Caco-2 (cell line): ENCODE data around the gene PIGV. TPM values are rescaled to one million over a fixed set of nuclear protein-coding genes. Genes with fewer than 3 reads are reported as not detected.

ENCODE experiments used
- BruUV-seq: library from RNA; stranded (reverse); fragments of 400-500 nt; replicated peaks from 2 replicates; lab custom pipeline; 2021; lab: Mats Ljungman, UMichigan
- CTCF ChIA-PET: fragments of 300-600 bp; sonication (Branson Sonifier 250); formaldehyde crosslinking; loops from one replicate; lab custom pipeline; 2022; ENCODE audit warnings: antibody characterized with exemption; lab: Charles Lee
- POLR2A ChIA-PET: fragments of 300-600 bp; sonication (Branson Sonifier 250); formaldehyde crosslinking; loops from one replicate; lab custom pipeline; 2022; ENCODE audit warnings: antibody characterized with exemption; lab: Charles Lee
- DNase-seq, 2 experiments: peaks; one replicate each; pipeline versions ENCODE4 v3.0.0 to v3.0.0-alpha.2; 2020 to 2022
- H3K27me3 ChIP-seq: replicated peaks from 2 replicates; pipeline ENCODE4 v1.6.0; 2011; ENCODE audit warnings: low read length; ENCODE audit not compliant: control insufficient read depth, insufficient read depth
- H3K36me3 ChIP-seq: 2 replicates; pipeline ENCODE4 v1.5.1; 2011; ENCODE audit warnings: low read length; ENCODE audit not compliant: control insufficient read depth, insufficient read depth
- H3K4me1 ChIP-seq: fragments of 250-450 bp; sonication (Bioruptor Pico); 2 replicates; pipeline ENCODE4 v1.5.1; 2020; ENCODE audit warnings: mild to moderate bottlenecking
- H3K4me3 ChIP-seq: 2 replicates; pipeline ENCODE4 v1.5.1; 2011; ENCODE audit warnings: low read depth, mild to moderate bottlenecking, control low read depth, low read length
- H3K9me3 ChIP-seq: fragments of 250-450 bp; sonication (Bioruptor Pico); 2 replicates; pipeline ENCODE4 v1.5.1; 2020; ENCODE audit warnings: mild to moderate bottlenecking, moderate library complexity
- H3K27ac Mint-ChIP-seq: one replicate; pipeline ENCODE4 v1.8.0; 2022; ENCODE audit warnings: mixed read lengths; ENCODE audit not compliant: unreplicated experiment
- H3K27me3 Mint-ChIP-seq: one replicate; pipeline ENCODE4 v1.8.0; 2022; ENCODE audit warnings: mixed read lengths; ENCODE audit not compliant: insufficient read depth, unreplicated experiment
- H3K36me3 Mint-ChIP-seq: one replicate; pipeline ENCODE4 v1.8.0; 2022; ENCODE audit warnings: mild to moderate bottlenecking, mixed read lengths; ENCODE audit not compliant: insufficient read depth, unreplicated experiment
- H3K4me1 Mint-ChIP-seq: one replicate; pipeline ENCODE4 v1.8.0; 2022; ENCODE audit warnings: low read depth, mixed read lengths; ENCODE audit not compliant: unreplicated experiment
- H3K4me3 Mint-ChIP-seq: one replicate; pipeline ENCODE4 v1.8.0; 2022; ENCODE audit warnings: mild to moderate bottlenecking, moderate library complexity, mixed read lengths; ENCODE audit not compliant: unreplicated experiment
- H3K9me3 Mint-ChIP-seq: one replicate; pipeline ENCODE4 v1.8.0; 2022; ENCODE audit warnings: mixed read lengths; ENCODE audit not compliant: unreplicated experiment
- CTCF ChIP-seq, 2 experiments: fragments of 200-600 bp in 1 of 2; IDR thresholded peaks; 1 replicate in 1 of 2; 2 replicates in 1 of 2; pipeline versions ENCODE4 v1.5.1 to v1.8.0; 2011 to 2022; ENCODE audit warnings: antibody characterized with exemption in 1 of 2, control low read depth in 1 of 2, inconsistent platforms in 1 of 2, low read depth in 1 of 2, low read length in 1 of 2, mild to moderate bottlenecking in 1 of 2, moderate library complexity in 1 of 2; ENCODE audit not compliant: insufficient read depth in 1 of 2, severe bottlenecking in 1 of 2, unreplicated experiment in 1 of 2
- intact Hi-C: fragments of 100-400 bp; cut with micrococcal nuclease; formaldehyde crosslinking; loops from one replicate; pipeline ENCODE4 v1.10.0; 2022; ENCODE audit not compliant: unreplicated experiment
- total RNA-seq: library from RNA; stranded (reverse); gene quantifications from 2 replicates; pipeline ENCODE4 v1.2.3, GENCODE V29; 2022

PIGV gene
- total RNA-seq, 1 experiment from 2014 or later: 10.0 TPM

- H3K4me3 ChIP-seq: no peak overlapping the region
Measured at GRCh38 chr1:26814893-26815292, 27.1 kb downstream of the PIGV start.

DNA sequence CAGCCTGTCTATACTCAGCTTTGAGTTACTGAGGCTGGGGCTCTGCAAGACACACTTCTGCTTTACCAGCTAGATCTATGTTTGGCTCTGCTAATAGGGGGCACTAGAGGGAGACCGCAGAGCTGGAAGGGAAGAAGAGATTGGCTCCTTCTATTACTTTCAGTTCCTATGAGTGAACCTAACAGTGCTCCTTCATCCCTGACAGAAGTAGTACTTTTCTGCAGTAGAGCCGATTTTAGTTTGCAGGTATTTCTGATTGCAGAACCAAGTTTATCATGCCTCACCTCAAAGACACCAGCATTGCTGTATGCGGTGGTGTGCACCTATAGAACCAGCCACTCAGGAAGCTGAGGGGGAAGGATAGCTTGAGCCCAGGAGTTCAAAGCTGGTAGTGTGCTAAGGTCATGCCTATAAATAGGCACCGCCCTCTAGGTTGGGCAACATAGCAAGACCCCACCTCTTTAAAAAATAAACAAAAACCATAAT, 33.1 kb downstream of the PIGV start:
- H3K4me1 ChIP-seq: peaks cover 15% of the 10 kb centered on the region
- H3K27ac Mint-ChIP-seq: no peak overlapping the region
- no peak for TF ChIP-seq CTCF (IDR thresholded peaks at IDR 0.05; ENCODE audit: insufficient read depth in 1 of 2, low read depth in 1 of 2, low read length in 1 of 2, severe bottlenecking in 1 of 2, unreplicated experiment in 1 of 2)
- BruUV-seq: no TSS peak
- H3K36me3 Mint-ChIP-seq: peaks cover 4% of the 10 kb centered on the region
- H3K27me3 Mint-ChIP-seq: no peaks in the 10 kb centered on the region
- no peaks in the 10 kb centered on the region for H3K9me3 Mint-ChIP-seq
- no peak for DNase-seq
- no peaks in the 10 kb centered on the region for H3K36me3 ChIP-seq
- ChIA-PET CTCF (interaction anchor here (0.6 kb wide), 1 partner anchor 222 kb away, joined by 3 read pairs; no protein-coding TSS in a partner anchor), POLR2A (interaction anchor here (0.6 kb wide), 1 partner anchor 439 kb away, joined by 8 read pairs; no protein-coding TSS in a partner anchor)
- no peaks in the 10 kb centered on the region for H3K27me3 ChIP-seq
- H3K4me1 Mint-ChIP-seq: peaks cover 13% of the 10 kb centered on the region
- H3K4me3 ChIP-seq: no peak overlapping the region
- H3K9me3 ChIP-seq: no peaks in the 10 kb centered on the region
- intact Hi-C loops: no loop called here
- no peak overlapping the region for H3K4me3 Mint-ChIP-seq

More at GRCh38 chr1:26814893-26815292, 27.1 kb downstream of the PIGV start:
- H3K9me3 Mint-ChIP-seq: no peaks in the 10 kb centered on the region
- H3K9me3 ChIP-seq: no peaks in the 10 kb centered on the region
- no peak overlapping the region for H3K27ac Mint-ChIP-seq
- intact Hi-C loops: no loop called here
- ChIA-PET CTCF (no interaction called here), POLR2A (no interaction called here)
- H3K4me1 Mint-ChIP-seq: no peaks in the 10 kb centered on the region
- no peaks in the 10 kb centered on the region for H3K27me3 ChIP-seq
- no peaks in the 10 kb centered on the region for H3K36me3 ChIP-seq
- no TSS peak for BruUV-seq
- no peak for TF ChIP-seq CTCF (IDR thresholded peaks at IDR 0.05; ENCODE audit: insufficient read depth in 1 of 2, low read depth in 1 of 2, low read length in 1 of 2, severe bottlenecking in 1 of 2, unreplicated experiment in 1 of 2)
- no peaks in the 10 kb centered on the region for H3K27me3 Mint-ChIP-seq
- no peak for DNase-seq
- no peak overlapping the region for H3K4me3 Mint-ChIP-seq
- no peaks in the 10 kb centered on the region for H3K4me1 ChIP-seq
- H3K36me3 Mint-ChIP-seq: peaks cover 5% of the 10 kb centered on the region

DNA sequence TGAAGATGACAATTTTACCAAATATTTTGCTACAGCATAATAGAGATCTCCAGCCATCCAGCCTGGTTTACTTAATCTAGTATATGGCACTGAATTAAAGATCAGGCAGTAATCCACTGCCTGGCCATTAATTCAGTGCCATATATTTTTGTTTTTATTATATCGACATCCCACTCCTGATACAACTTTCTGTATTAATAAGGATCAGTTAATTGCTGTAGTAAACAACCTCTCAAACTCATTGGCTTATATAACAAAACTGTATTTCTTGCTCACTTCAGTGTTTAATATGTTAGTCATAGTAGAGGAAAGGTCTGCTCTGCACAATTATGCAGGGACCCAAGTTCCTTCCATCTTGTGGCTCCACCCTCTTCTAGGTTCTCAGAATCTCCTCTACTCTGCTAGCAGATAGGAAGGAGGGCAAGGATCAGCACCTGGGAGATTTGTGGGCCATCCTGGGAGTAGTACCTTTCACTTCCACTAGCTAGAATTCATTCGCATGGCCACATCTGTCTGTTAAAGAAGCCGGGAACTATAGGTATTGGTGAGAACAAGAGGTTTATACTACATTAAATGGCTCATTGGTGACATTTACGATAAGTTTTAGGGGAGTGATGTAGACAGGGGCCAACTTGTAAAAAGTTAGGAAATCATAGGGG, 35.1 kb downstream of the PIGV start:
- peaks cover 5% of the 10 kb centered on the region for H3K36me3 Mint-ChIP-seq
- peaks cover 19% of the 10 kb centered on the region for H3K4me1 Mint-ChIP-seq
- H3K4me3 Mint-ChIP-seq: no peak overlapping the region
- H3K9me3 Mint-ChIP-seq: no peaks in the 10 kb centered on the region
- ChIA-PET CTCF (no interaction called here), POLR2A (no interaction called here)
- no peak overlapping the region for H3K27ac Mint-ChIP-seq
- intact Hi-C loops: no loop called here
- no peak for TF ChIP-seq CTCF (IDR thresholded peaks at IDR 0.05; ENCODE audit: insufficient read depth in 1 of 2, low read depth in 1 of 2, low read length in 1 of 2, severe bottlenecking in 1 of 2, unreplicated experiment in 1 of 2)
- H3K27me3 ChIP-seq: no peaks in the 10 kb centered on the region
- H3K9me3 ChIP-seq: no peaks in the 10 kb centered on the region
- peaks cover 18% of the 10 kb centered on the region for H3K4me1 ChIP-seq
- no TSS peak for BruUV-seq
- DNase-seq: no peak
- no peak overlapping the region for H3K4me3 ChIP-seq
- H3K27me3 Mint-ChIP-seq: no peaks in the 10 kb centered on the region
- H3K36me3 ChIP-seq: no peaks in the 10 kb centered on the region
